Activated CD4-positive, alpha-beta T cell treated with anti-CD3 and anti-CD28 coated beads for 4 hours (primary cell): ENCODE measurements around the gene ARID2.
A peak's percentile ranks its signal among the peaks of the same experiment; 100 is the strongest.

Source experiments
- DNase-seq, 2 donors: peaks; one replicate each; pipeline ENCODE4 v3.0.0-alpha.2; 2020

The ARID2 gene

GRCh38 chr12:45872446-45872845 lies 142.9 kb downstream of the ARID2 start:
- DNase-seq, result no peak

- no peak for DNase-seq
Observed at GRCh38 chr12:45877069-45877468, 147.6 kb downstream of the ARID2 start.

- DNase-seq, result peak in 1 of 2 donors; percentile 8
Observed at GRCh38 chr12:45878630-45879255, 149.2 kb downstream of the ARID2 start.

- no peak for DNase-seq
Observed at GRCh38 chr12:45879363-45879895, 149.9 kb downstream of the ARID2 start.

GRCh38 chr12:45880533-45880932 lies 151.0 kb downstream of the ARID2 start:
- DNase-seq, result no peak

- no peak for DNase-seq
Observed at GRCh38 chr12:45883187-45883586, 153.7 kb downstream of the ARID2 start.

- DNase-seq, result no peak
Observed at GRCh38 chr12:45886685-45887084, 157.2 kb downstream of the ARID2 start.

- DNase-seq, result no peak
Observed at GRCh38 chr12:45887544-45887943, 158.0 kb downstream of the ARID2 start.

- DNase-seq, result no peak
Observed at GRCh38 chr12:45890276-45890675, 160.8 kb downstream of the ARID2 start.

- DNase-seq, result no peak
Observed at GRCh38 chr12:45893240-45893639, 163.7 kb downstream of the ARID2 start.

- DNase-seq, result no peak
Observed at GRCh38 chr12:45895961-45896360, 166.5 kb downstream of the ARID2 start.

- DNase-seq, result no peak
Observed at GRCh38 chr12:45898094-45898493, 168.6 kb downstream of the ARID2 start.

GRCh38 chr12:45907955-45908354 lies 178.4 kb downstream of the ARID2 start:
- no peak for DNase-seq

- no peak for DNase-seq
Observed at GRCh38 chr12:45909041-45909713, 179.7 kb downstream of the ARID2 start.

- no peak for DNase-seq
Observed at GRCh38 chr12:45912774-45913173, 183.3 kb downstream of the ARID2 start.

GRCh38 chr12:45913631-45914030 lies 184.1 kb downstream of the ARID2 start:
- no peak for DNase-seq

- DNase-seq, result no peak
Observed at GRCh38 chr12:45914090-45914489, 184.6 kb downstream of the ARID2 start.

- DNase-seq, result no peak
Observed at GRCh38 chr12:45915405-45915804, 185.9 kb downstream of the ARID2 start.

GRCh38 chr12:45918818-45919217 lies 189.3 kb downstream of the ARID2 start:
- DNase-seq, result no peak

- no peak for DNase-seq
Observed at GRCh38 chr12:45928309-45928708, 198.8 kb downstream of the ARID2 start.

- DNase-seq, result no peak
Observed at GRCh38 chr12:45930369-45930768, 200.9 kb downstream of the ARID2 start.

- no peak for DNase-seq
Observed at GRCh38 chr12:45933504-45933903, 204.0 kb downstream of the ARID2 start.

- no peak for DNase-seq
Observed at GRCh38 chr12:45934956-45935355, 205.4 kb downstream of the ARID2 start.

- DNase-seq, result no peak
Observed at GRCh38 chr12:45938566-45938965, 209.1 kb downstream of the ARID2 start.

- DNase-seq, result no peak
Observed at GRCh38 chr12:45939759-45940158, 210.3 kb downstream of the ARID2 start.
